HG02943 (cell line): ENCODE results near the gene SART1.
"Not testable (repeated sequence)": the region's sequence is repeated elsewhere in the genome, so short reads cannot be mapped to it uniquely, and the experiment has no call there.

Experiments
- ATAC-seq: cut with Tn5 transposase; IDR thresholded peaks from one replicate; pipeline ENCODE4 v1.9.1; 2021; ENCODE audit warnings: mild to moderate bottlenecking, low read depth, moderate library complexity; ENCODE audit not compliant: unreplicated experiment

SART1 gene

DNA sequence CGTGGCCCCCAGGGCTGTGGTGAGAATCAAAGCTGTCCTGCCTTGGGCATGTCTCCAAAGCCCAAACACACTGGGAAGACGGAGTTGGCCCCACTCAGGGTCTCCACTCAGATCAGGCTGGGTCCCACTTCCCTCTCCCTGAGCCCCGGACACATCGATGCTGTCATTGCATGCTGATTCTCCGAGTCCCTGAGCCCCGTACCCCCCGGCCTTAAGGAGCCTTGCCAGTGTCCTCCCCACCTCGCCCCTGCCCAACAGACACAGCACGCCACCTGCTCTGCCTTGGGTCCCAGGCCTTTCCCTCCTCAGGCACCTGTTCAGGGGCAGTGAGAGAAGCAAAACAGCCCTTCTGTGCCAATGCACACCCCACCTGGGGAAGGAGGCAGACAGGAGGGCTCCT, 25.8 kb downstream of the SART1 start:
- ATAC-seq = no peak

DNA sequence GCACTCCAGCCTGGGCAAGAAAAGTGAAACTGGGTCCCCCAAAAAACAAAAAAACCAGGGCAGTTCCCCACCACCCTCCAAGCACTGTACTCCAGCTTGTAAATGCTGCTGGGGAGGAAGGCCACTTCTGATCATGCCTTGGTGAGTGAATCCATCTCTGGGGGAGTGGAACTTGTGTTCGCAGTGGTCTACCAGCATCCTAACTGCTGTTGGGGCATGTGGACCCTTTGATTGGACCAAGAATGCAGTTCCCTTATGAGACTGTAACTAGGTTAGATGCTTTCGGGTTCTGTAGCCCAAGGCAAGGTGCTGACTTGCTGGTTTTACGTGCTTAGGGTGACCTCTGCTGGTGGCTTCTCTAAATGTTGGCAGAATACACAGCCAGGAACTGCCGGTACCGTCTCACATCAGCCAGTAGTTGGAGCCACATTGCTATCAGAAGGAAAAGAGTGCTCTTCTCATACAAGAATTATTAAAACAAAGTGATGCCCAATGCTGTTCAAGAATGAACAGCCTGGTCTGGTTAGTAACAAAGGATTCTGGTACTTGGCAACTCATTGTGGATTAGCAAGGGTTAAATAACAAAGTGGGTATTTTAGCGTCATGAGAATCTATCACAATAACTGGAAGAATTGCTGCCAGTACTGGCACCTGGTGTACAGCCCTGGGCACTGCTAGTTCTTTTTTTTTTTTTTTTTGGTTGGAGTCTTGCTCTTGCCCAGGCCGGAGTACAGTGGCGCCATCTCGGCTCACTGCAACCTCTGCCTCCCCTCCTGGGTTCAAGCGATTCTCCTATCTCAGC, 27.5 kb downstream of the SART1 start:
- ATAC-seq = peak; percentile 77

GRCh38 chr11:65992056-65992455, 30.5 kb downstream of the SART1 start:
- ATAC-seq = no peak

- ATAC-seq = no peak
Measured at GRCh38 chr11:65997286-65997685, 35.8 kb downstream of the SART1 start.

DNA sequence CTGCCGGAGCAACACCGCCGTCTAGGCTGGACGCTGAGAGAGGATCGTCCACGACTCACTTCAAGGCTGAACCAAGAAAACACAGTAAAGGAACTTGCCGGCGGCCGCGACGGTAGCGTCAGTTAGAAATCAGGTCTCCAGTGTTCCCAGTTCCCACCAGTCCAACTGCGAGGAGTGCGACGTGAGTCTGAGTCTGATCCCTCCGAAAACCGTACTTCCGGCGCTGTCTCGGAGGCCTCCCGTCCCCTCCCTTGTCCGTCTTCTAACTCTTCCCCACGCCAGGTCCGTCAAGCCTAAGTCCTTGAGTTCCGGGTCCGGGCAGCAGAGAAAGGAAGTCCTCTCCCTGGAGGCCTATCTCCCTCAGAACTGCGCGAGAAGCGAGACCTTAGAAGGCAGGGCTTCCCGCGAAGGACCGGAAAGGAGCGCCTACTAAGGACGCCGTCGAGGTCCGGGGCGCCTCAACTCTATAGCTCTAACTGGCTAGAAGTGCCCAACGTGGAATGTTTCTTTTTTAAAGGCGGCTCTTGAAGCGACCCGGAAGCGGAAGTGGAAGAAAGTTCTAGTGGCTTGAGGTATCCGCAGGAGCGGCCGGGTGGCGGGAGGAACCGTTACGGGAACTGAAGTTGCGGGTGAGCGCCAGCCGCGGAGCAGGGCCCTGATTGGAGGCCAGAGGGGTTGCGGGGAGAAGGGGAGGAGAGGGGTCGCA, 40.6 kb downstream of the SART1 start, which contains the start of the genes BANF1 and EIF1AD:
Gene BANF1, plus strand, starts transcription at position 562 of the 706 bp plus-strand sequence. CDS start 748 bp downstream, outside the sequence.
Gene EIF1AD, minus strand, starts transcription at position 216 of the 706 bp plus-strand sequence. CDS start 1,768 bp downstream, outside the sequence.
- peak; percentile 81 for ATAC-seq

DNA sequence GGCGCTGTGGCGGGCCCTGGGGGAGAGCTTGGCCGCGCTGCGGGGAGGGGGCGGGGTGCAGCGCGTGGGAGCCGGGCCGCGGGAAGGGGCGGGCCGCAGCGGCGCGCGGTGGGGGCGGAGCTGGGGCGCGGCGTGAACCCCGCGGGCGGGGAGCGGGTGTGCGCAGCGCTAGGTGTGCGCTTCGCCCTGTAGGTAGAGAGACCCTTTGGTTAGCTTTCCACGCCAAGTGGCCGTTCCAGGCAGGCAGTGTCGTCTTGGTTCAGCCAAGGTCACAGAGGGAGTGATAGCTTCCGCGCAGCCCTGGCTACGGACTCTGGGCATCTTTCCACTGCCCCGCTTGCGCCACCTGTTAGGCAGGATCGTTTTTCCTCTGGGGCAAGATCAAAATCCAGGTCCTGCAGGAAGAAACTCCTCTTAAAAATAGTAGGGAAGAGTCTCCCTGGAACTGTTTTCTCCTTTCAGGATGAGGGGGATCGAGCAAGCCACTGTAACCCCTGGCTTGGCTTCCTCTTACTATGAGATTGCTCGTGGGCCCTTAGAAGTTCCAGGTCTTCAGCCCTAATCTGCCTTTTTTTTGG, 41.2 kb downstream of the SART1 start:
- ATAC-seq = peak; percentile 39

- no peak for ATAC-seq
Measured at GRCh38 chr11:66003291-66003690, 41.8 kb downstream of the SART1 start.

DNA sequence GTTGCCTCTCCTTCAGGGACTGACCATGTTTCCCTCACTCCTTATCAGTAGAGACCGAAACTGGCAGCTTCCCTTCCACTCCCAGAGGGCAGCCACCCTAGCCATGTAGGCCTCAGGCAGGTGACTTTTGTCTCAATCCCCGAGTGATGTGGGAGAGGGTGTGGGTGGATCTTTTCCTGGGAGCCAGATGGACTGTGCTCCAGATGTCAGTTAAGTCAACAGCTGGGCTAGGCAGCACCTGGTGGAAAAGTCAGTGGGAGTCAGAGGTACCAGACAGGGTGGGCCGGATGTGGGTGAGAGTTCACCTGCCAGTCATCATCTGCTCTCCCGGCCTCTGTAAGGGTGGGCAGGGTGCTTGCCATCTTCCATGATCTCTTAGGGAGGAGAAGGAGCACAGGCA, 42.7 kb downstream of the SART1 start:
- ATAC-seq = no peak

DNA sequence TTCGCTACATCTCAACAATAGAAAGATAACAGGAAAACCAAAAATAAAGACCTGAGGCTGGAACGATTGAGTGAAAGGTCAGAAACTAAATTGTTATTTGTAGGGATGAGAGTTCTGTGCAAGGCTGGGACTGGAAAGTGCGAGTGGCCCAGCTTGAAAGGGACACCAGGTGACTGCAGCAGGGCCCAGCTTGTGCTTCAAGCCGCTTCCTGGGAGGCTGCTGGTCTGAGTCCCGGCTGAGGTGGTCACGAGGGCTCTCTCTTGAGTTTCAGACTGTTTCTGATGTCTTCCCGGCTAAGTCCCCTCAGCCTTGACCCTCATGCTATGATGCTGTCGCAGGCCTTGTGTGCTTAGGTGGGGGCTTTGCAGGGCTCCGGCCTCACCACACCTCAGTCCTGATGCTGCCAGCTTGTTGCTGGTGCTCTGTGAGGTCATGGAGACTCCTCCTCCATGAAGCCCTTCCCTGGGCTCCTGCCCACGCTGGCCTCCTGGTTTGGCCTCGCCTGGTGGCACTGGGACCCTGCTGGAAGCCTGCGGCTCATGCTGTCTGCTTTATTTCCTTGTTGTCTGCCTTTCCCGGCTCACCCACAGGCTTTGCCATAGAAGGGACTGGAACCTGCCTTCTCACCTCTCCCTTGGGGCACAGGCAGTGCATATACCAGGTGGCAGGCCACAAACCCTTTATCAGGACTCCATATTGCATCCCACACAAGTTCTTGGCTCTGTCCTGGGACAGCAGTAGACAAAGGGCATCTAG, 44.8 kb downstream of the SART1 start:
- ATAC-seq = no peak

DNA sequence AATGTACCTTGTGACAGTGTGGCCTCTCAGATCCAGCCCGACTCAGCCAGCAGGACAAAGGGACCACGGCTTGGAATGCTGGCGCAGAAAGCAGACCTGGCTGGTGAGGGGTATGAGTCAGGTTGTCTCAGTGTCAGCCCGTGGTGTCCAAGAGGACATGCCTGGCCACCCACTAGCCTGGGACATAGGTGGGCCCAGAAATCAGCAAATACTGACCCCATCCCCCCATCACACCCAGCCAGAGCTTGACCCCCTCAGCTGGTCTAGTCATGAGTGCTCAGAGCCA, 45.3 kb downstream of the SART1 start:
- no peak for ATAC-seq

GRCh38 chr11:66007201-66007634, 45.7 kb downstream of the SART1 start:
- ATAC-seq = no peak

DNA sequence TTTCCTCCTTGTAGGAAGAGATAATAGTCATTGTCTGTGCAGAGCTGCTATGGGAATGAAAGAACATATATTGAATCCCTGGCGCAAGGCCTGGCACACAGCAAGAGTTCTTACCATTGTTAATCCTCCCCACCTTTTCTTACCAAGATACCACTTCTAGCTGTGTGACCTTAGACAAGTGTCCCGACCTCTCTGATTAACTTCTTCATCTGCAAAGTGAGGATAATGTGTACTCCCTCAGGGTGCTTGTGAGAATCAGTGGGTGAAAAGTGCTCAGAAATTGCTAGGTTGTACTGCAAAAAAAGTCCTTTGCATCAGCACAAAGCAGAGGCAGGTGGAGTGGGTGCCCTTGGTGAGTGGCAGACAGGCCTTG, 46.5 kb downstream of the SART1 start:
- ATAC-seq = no peak

DNA sequence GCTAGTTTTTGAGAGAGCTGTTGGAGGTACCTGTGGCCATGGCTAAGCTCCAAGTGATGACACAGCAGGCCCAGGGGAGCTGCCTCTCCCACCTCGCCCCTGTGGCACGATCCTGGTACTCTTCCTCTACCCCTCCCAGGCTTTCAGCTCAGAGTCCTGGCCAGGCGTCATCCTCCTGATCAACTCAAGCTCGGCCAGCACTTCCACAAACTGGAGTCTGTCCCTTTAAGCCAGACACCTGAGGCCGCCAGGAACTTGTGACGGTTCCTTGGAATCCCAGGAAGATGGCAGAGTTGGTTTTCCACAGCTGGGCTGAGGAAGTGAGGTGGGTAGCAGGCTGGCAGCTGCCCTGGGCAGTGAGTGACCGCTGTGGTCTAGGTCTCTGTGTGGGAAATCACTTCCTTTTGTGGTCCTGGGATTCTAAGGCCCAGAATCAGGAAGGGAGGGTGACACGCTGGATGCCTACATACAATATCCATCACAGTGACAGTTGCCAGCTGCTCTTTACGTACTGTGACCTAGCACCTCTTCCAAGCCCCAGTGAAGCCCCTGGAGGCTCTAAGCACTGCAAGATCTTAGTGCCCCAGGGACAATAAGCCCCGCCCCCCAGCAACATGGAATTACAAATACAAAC, 47.1 kb downstream of the SART1 start:
- ATAC-seq = no peak

GRCh38 chr11:66010036-66010435, 48.5 kb downstream of the SART1 start:
- ATAC-seq = not testable (repeated sequence)

GRCh38 chr11:66011239-66011784, 49.8 kb downstream of the SART1 start:
- ATAC-seq = no peak

GRCh38 chr11:66011785-66012303, 50.3 kb downstream of the SART1 start, which contains the start of gene CST6:
CST6 (plus strand) TSS chr11:66012008; CDS start chr11:66012045, 37 bp downstream.
- no peak for ATAC-seq

DNA sequence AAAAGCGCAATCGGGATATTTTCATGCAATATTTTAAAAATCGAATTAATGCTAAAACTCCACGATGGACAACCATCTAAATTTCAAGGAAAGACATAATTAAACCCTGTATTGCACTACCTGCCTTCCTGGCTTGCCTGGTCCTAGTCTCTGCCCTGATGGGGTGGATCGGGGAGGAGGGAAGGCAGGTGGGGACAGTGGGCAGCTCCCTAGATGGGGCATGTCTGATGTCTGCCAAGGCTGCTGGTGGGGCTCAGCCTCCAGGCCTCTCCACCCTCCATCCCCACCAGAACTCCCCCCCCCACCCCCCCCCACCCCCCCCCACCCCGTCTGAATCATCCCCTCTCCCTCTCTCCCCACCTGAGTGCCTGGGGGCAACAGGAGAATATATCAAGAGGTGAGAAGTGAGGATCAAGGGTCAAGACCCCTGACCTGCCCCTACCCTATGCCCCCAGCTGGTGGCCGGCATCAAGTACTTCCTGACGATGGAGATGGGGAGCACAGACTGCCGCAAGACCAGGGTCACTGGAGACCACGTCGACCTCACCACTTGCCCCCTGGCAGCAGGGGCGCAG, 50.9 kb downstream of the SART1 start:
- no peak for ATAC-seq

DNA sequence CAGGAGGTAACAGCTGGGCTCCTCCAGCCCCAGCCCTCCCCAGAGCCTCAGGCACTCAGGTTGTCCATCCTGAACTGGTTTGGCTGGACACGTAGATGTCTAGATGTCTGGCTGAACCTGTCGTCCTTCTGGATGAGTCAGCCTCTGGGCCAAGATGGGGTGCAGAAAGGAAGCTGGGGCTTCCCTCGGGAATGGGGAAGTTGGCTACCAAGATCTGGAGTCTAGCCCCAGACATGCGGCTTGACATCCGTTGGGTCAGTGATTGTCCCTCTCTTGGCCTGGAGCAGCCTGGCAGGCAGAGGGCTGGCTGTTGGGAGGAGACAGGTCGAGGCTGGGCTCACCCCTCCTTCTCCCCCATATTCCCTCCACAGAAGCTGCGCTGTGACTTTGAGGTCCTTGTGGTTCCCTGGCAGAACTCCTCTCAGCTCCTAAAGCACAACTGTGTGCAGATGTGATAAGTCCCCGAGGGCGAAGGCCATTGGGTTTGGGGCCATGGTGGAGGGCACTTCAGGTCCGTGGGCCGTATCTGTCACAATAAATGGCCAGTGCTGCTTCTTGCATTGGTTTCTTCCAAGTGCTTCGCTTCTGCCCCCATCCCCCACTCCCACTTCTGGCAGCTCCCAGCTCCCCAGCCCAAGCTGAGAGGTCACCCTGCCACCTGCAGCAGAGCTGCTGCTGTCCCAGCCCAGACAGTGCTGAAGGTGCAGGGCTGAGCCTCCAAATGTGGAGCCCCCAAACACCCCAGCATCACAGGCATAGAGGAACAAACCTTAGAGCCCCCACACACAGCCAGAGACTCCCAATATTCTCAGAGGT, 51.6 kb downstream of the SART1 start:
- ATAC-seq = no peak

GRCh38 chr11:66013762-66014100, 52.2 kb downstream of the SART1 start:
- no peak for ATAC-seq
